Hematopoietic multipotent progenitor cell (in vitro differentiated cells): ENCODE data around the gene SPZ1. TPM values are rescaled to one million over a fixed set of nuclear protein-coding genes. Genes with fewer than 3 reads are reported as not detected.
"Not testable (repeated sequence)": the region's sequence is repeated elsewhere in the genome, so short reads cannot be mapped to it uniquely, and the experiment has no call there.

Source experiments
- DNase-seq, 3 donors: peaks; one replicate each; pipeline ENCODE4 v3.0.0-alpha.2; 2011 to 2015; ENCODE audit warnings: low read depth in 2 of 3, low spot score in 2 of 3
- total RNA-seq: library from RNA; depleted of rRNA; stranded (reverse); fragments of >200 nt; gene quantifications from one replicate; pipeline ENCODE4 v1.2.3, GENCODE V29; 2012

Gene SPZ1, protein sequence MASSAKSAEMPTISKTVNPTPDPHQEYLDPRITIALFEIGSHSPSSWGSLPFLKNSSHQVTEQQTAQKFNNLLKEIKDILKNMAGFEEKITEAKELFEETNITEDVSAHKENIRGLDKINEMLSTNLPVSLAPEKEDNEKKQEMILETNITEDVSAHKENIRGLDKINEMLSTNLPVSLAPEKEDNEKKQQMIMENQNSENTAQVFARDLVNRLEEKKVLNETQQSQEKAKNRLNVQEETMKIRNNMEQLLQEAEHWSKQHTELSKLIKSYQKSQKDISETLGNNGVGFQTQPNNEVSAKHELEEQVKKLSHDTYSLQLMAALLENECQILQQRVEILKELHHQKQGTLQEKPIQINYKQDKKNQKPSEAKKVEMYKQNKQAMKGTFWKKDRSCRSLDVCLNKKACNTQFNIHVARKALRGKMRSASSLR
- not detected for total RNA-seq

DNA sequence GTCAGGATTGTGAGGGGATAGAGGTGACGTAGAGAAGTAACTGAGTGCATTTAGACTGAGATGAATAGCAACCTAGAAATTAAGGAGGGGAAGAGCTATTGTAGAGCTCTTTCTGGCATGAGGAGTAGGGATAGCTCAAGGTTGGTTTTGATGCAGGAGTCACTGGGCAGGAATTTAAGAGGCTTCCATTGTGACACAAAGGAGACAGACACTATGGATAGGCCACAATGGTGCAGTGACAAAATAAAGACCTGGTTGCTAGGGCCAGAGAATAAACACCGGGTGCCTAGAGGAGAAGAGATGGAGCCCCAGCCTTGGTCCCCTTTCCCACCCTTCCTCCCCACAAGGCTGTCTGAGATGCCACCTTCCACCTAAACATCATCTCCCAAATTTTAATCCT, at the start of gene SPZ1:
SPZ1 (plus strand) TSS at position 301 of the 400 bp plus-strand sequence. CDS start 214 bp downstream, outside the sequence.
- DNase-seq: no peak

DNA sequence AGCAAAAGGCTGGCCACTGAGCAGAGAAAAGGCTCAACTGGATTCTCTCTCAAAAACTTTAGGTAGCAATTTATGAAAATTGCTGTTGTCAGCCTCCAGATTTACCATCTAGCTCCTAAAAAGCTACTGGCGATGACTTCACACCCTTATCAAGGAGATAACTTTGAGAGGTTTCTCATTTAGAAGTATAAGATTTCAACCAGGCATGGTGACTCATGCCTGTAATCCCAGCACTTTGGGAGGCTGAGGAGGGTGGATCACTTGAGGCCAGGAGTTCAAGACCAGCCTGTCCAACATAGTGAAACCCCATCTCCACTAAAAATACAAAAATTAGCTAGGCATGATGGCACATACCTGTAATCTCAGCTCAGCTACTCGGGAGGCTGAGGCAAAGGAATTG, 49.3 kb upstream of the SPZ1 start:
- DNase-seq: not testable (repeated sequence)

DNA sequence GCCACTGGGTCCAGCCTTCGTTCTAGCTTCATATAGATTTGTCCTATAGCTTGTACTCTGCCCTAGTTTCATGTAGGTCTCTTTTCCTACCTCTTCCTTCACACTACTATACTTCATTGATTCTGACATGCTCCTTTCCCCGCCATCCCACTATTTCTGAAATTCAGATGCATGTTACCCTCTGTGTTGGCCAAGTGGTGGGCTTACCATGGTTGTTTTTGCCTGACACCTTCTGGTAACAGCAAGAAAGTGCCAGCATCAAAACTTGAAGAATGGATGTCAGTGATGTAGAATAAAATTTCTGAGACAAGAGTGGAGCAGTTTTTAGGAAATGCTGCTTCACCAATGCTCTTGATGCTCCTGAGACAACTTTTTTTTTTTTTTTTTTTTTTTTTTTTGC, 44.5 kb upstream of the SPZ1 start:
- peak in 2 of 3 donors; percentile 24 to 65 for DNase-seq

DNA sequence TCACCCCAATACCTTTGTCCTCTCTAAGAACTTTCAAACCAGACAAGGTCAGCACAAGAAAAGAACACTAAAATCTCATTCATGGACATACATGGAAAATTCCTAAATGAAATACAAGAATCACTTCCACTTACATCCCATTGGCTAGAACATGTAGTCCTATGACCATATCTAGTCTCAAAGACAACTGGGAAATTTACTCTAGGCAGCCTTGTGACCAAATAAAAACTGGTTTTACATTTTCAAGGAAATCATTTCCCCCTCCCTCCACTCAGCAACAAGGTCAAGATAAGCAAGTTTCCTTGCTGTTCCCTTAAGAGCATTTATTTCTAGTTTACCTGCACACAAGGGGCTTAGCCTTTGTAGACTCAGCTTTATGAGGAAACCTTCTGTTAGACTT, 43.6 kb upstream of the SPZ1 start:
- no peak for DNase-seq

DNA sequence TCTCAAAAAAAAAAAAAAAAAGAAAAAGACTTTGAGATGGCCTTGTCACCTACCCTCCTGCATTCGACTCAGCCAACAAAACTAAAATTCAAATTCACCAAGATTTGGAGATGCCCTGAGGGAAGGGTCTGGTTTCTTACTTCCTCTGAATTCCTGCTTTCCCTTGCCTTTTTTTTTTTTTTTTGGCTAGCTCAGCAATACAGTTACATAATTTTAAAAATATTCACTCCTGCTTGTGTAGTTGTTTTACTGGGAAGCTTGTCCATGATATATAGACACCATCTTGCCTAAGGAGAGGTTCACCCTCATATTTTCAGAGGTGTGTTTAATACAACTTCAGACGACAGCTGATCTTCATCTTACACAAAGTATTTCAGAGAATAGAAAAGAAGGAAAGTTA, 42.6 kb upstream of the SPZ1 start:
- no peak for DNase-seq

DNA sequence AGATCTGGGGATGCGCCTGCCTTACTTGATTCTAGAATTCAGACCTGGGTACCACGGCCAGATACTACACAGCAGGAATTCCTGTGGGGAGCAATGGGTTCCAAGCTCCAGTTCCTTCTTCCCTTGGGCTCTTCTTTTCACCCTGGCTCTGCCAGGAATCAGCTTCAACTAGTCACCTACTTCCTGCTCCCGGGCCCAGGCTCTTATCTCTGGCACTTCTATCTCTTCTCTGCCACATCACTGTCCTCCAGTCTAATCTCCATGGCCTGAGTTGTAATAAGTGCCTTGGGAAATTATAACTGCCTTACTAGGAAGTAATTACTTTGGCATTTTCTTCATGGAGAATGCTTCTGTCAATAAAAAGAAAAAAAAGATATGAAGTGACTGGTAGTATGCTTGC, 37.7 kb upstream of the SPZ1 start:
- no peak for DNase-seq

DNA sequence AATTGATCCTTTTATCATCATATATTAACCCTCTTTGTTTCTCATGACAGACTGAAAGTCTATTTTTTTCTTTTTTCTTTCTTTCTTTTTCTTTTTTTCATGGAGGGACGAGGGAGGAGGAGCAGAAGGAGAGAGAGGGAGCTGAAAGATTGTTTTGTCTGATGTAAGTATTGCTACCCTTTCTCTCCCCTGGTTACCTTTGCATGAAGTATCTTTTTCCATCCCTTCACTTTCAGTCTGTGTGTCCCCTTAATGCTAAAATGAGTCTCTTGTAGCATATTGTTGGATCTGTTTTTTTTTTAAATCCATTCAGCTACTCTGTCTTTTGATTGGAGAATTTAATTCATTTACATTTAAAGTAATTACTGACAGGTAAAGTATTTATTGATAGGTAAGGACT, 36.4 kb upstream of the SPZ1 start:
- DNase-seq: no peak

DNA sequence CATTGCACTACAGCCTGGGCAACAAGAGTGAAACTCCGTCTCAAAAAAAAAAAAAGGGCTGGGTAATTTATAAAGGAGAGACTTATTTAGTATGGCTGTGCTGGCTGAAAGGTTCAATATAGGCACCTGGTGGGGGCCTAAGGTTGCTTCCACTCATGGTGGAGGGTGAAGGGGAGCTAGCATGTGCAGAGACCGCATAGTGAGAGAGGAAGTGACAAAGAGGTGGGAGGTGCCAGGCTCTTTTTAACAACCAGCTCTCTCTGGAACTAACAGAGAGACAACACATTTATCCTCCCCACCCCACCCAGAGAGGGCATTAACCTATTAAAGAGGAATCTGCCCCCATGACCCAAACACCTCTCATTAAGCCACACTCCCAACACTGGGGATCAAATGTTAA, 35.1 kb upstream of the SPZ1 start:
- peak in 1 of 3 donors; percentile 21 for DNase-seq

DNA sequence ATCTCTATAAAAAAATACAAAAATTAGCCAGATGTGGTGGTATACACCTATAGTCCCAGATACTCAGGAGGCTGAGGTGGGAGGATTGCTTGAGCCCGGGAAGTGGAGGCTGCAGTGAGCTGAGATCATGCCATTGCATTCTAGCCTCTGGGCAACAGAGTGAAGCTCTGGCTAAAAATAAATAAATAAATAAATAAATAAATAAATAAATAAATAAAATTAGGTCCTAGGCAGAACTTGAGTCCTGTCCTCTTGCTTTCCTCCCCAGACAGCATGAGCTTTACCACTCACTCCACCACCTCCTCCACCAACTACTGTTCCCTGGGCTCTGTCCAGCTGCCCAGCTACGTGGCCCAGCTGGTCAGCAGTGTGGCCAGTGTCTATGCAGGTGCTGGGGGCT, 31.6 kb upstream of the SPZ1 start:
- no peak for DNase-seq

DNA sequence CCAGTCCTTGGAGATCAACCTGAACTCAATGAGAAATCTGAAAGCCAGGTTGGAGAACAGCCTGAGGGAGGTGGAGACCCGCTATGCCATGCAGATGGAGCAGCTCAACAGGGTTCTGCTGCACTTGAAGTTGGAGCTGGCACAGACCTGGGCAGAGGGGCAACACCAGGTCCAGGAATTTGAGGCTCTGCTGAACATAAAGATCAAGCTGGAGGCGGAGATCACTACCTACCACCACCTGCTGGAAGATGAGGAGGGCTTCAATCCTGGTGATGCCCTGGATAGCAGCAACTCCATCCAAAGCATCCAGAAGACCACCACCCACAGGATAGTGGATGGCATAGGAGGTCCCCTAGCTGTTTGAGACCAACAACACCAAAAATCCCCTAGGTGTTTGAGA, 30.5 kb upstream of the SPZ1 start:
- DNase-seq: no peak

DNA sequence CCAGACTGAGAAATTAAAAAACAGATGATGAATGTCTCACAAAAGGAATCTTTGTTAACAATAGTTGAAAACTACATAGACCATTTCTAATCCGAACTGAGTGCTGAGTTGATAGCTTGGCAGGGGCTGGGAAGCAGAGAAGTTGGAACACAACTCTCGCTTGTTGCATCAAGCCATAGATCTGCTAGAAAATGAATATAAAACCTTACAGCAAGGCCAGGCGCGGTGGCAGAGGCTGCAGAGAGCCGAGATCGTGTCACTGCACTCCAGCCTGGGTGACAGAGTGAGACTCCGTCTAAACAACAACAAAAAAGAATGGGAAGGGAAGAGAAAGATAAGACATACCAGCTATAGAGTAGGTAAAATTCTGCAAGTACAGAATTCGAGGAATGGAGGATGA, 28.0 kb upstream of the SPZ1 start:
- DNase-seq: no peak

DNA sequence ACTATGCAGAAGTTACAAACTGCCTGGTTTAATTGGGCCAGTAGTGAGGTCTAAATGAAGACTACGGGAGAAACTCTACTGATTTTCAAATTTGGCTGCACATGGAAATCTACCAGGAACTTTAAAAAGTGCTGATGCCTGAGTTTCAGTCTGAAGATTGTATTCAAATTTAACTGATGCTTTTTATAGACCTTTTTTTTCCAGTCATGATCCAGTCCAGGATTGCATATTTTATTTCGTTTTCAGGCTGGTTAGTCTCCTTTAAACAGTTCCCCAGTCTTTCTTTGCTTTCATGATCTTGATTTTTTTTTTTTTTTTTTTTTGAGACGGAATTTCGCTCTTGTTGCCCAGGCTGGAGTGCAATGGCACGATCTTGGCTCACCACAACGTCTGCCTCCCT, 23.7 kb upstream of the SPZ1 start:
- DNase-seq: no peak

DNA sequence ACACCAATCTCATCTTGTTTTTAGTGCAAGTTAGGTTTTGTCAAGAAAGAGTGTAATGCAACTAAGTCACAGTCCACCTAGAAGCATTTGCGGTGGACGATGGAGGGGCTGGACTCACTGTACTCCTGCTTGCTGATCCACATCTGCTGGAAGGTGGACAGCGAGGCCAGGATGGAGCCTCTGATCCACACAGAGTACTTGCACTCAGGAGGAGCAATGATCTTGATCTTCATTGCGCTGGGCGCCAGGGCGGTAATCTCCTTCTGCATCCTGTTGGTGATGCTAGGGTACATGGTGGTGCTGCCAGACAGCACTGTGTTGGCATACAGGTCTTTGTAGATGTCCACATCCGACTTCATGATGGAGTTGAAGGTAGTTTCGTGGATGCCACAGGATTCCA, 20.2 kb upstream of the SPZ1 start:
- no peak for DNase-seq

DNA sequence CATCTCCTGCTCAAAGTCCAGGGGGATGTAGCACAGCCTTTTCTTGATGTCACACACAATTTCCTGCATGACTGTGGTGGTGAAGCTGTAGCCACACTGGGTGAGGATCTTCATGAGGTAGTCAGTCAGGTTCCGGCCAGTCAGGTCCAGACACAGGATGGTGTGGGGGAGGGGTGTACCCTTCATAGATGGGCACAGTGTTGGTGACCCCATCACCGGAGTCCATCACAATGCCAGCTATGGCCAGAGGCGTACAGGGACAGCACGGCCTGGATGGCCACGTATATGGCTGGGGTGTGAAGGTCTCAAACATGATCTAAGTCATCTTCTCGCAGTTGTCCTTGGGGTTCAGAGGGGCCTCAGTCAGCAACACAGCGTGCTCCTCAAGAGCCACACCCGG, 19.7 kb upstream of the SPZ1 start:
- DNase-seq: no peak

DNA sequence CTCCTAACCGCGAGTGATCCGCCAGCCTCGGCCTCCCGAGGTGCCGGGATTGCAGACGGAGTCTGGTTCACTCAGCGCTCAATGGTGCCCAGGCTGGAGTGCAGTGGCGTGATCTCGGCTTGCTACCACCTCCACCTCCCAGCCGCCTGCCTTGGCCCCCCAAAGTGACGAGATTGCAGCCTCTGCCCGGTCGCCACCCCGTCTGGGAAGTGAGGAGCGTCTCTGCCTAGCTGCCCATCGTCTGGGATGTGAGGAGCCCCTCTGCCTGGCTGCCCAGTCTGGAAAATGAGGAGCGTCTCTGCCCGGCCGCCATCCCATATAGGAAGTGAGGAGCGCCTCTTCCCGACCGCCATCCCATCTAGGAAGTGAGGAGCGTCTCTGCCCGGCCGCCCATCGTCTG, 19.0 kb upstream of the SPZ1 start:
- not testable (repeated sequence) for DNase-seq

DNA sequence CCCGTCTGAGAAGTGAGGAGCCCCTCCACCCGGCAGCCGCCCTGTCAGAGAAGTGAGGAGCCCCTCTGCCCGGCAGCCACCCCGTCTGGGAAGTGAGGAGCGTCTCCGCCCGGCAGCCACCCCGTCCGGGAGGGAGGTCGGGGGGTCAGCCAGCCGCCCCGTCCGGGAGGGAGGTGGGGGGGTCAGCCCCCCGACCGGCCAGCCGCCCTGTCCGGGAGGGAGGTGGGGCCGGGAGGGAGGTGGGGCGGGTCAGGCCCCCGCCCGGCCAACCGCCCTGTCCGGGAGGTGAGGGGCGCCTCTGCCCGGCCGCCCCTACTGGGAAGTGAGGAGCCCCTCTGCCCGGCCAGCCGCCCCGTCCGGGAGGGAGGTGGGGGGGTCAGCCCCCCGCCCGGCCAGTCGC, 18.5 kb upstream of the SPZ1 start:
- not testable (repeated sequence) for DNase-seq

DNA sequence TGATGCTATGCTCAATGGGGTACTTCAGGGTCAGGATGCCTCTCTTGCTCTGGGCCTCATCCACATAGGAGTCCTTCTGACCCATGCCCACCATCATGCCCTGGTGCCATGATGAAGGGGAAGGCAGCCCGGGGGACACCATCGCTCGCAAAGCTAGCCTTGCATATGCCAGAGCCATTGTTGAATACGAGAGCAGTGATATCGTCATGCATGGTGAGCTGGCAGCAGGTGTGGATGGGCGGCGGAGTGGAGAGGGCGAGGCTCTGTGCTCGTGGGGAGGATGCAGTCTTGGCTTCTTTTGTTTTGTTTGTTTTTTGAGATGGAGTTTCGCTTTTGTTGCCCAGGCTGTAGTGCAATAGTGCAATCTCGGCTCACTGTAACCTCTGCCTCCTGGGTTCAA, 17.2 kb upstream of the SPZ1 start:
- DNase-seq: no peak

DNA sequence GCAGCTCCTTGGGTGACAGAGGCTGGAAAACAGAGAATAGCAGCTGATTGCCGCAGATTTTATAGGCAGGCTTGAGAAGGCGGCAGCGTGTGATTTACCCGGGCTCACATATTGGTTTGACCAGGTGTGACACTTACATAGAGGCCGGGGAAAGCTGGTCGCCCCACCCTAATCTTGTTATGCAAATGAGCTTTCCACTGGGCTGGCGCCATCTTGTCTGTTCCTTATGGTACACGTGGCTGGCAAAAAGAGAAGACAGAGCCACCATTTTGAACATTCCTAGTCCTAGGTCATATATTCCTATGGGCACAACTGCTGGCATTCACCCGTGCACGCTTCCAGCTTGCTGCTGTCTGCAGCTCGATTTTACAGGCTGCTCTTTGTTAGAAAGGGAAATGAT, 11.3 kb upstream of the SPZ1 start:
- DNase-seq: no peak

DNA sequence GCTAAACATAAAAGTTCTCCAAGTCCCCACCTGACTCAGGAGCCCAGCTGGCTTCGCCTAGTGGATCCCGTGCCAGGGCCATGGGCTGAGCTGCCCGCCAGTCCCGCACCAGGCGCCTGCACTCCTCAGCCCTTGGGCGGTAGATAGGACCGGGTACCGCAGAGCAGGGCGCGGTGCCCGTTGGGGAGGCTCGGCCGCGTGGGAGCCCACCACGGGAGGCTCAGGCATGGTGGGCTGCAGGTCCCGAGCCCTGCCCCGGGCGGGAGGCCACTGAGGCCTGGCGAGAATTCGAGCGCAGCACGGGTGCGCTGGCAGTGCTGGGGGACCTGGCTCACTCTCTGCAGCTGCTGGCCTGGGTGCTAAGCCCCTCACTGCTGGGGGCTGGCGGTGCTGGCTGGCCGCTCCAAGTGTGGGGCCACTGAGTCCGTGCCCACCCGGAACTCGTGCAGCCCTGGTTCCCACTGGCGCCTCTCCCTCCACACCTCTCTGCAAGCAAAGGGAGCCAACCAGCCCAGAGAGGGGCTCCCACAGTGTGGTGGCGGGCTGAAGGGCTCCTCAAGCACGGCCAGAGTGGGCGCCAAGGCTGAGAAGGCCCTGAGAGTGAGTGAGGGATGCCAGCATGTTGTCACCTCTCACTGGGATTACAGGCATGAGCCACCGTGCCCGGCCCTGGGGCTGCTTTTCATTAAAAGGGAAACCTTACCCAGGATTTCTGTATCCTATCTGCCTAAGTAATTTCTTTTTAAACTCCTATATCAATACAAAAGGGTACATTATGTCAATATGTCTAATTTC, 9.7 kb upstream of the SPZ1 start:
- DNase-seq: no peak

DNA sequence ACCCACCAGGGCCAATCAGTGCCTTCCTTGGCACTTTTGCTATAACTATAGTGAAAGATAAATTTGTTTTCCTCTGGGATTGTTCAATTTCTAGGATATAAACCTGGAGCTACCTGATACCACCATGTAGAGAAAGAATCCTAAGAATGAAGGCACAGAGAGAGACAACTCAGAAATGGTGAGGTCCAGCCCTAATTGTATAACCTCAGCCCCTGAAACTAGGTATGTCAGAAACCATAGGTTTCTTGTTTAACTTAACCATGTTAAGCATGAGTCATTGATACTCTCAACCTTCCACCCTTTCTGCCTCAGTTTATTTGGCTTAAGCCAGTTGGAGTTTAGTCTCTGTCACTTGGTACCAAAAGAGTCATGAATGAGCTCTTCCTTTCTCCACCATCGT, 4.6 kb upstream of the SPZ1 start:
- DNase-seq: no peak

DNA sequence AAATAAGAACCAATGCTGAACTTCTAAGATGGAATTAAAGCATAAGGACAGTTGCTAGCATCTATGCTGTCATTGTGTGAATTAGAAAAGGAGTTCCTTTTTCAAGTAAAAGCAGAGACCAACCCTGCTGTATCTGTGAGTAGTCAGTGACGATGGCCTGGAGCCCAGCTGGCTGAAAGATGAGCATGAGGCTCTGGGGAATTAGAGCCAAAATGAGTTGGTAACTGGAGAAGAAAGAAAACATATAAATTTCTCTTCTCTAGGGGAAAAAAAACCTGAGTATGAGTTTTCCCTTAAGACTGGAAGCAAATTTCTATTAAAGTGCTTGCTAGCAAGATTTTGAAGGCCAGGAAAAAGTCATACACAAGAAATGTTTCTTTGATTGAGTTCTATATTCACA, 1.6 kb upstream of the SPZ1 start:
- no peak for DNase-seq

DNA sequence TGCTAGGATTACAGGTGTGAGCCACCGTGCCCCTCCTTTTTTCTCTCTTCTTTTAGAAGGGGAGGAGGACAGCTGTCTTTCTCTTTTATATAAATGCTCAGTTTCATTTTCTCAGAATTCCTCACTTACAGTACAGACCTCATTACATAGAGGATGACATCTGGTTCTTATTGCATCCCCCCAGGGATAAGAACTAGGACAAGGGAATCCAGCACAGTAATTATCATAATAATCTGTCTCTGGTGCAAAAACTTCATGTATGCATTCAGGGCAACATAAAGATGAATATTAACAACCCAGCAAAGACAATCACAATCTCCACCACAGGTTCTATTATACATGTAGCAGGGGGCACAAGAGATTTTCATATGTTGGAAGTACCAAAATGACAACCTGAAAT, 5.1 kb downstream of the SPZ1 start:
- DNase-seq: no peak
